A673 (cell line): Measurements from ENCODE around the gene MSRB3. TPM values are rescaled to one million over a fixed set of nuclear protein-coding genes. Genes with fewer than 3 reads are reported as not detected.

Experiments used
- BruUV-seq: library from RNA; stranded (reverse); fragments of 400-500 nt; replicated peaks from 2 replicates; lab custom pipeline; 2021; lab: Mats Ljungman, UMichigan
- CTCF ChIA-PET: fragments of 300-600 bp; sonication (Branson Sonifier 250); formaldehyde crosslinking; loops from one replicate; lab custom pipeline; 2022; ENCODE audit warnings: antibody characterized with exemption; lab: Charles Lee
- POLR2A ChIA-PET: fragments of 300-600 bp; sonication (Branson Sonifier 250); formaldehyde crosslinking; loops from one replicate; lab custom pipeline; 2022; ENCODE audit warnings: antibody characterized with exemption; ENCODE audit not compliant: low non-redundant PET; lab: Charles Lee
- DNase-seq: peaks from one replicate; pipeline ENCODE4 v3.0.0-alpha.2; 2015; ENCODE audit warnings: low spot score
- H3K27ac ChIP-seq: fragments of 200-600 bp; sonication (generic); 2 replicates; pipeline ENCODE4 v1.5.1; 2016; ENCODE audit warnings: mixed run types, low read depth, mild to moderate bottlenecking, mixed read lengths, antibody characterized with exemption, low read length; ENCODE audit not compliant: poor library complexity, severe bottlenecking
- H3K27me3 ChIP-seq: fragments of 200-600 bp; sonication (generic); replicated peaks from 2 replicates; pipeline ENCODE4 v1.6.1; 2017; ENCODE audit warnings: mixed run types, low read depth, mild to moderate bottlenecking, mixed read lengths, antibody characterized with exemption, low read length; ENCODE audit not compliant: insufficient read depth, poor library complexity
- H3K36me3 ChIP-seq: fragments of 200-600 bp; sonication (generic); 2 replicates; pipeline ENCODE4 v1.6.1; 2016; ENCODE audit warnings: mixed run types, mild to moderate bottlenecking, mixed read lengths, antibody characterized with exemption, low read length; ENCODE audit not compliant: insufficient read depth, poor library complexity, severe bottlenecking
- H3K4me1 ChIP-seq: fragments of 200-600 bp; sonication (generic); 2 replicates; pipeline ENCODE4 v1.6.1; 2017; ENCODE audit warnings: mixed run types, mild to moderate bottlenecking, mixed read lengths, antibody characterized with exemption, low read length; ENCODE audit not compliant: insufficient read depth, poor library complexity, severe bottlenecking
- H3K4me3 ChIP-seq: fragments of 200-600 bp; sonication (generic); 2 replicates; pipeline ENCODE4 v1.5.1; 2016; ENCODE audit warnings: low read depth, mixed run types, mild to moderate bottlenecking, mixed read lengths, low read length; ENCODE audit not compliant: poor library complexity, severe bottlenecking
- H3K9me3 ChIP-seq: fragments of 200-600 bp; sonication (generic); 2 replicates; pipeline ENCODE4 v1.6.1; 2016; ENCODE audit warnings: mixed run types, low read depth, mild to moderate bottlenecking, mixed read lengths, antibody characterized with exemption, low read length; ENCODE audit not compliant: poor library complexity, severe bottlenecking
- CTCF ChIP-seq: fragments of 300-800, 200-600 bp; sonication (generic); conservative IDR thresholded peaks from 2 replicates; pipeline ENCODE4 v1.5.1; 2017; ENCODE audit warnings: low read depth, mild to moderate bottlenecking, antibody characterized with exemption, low read length, moderate library complexity, mixed read lengths
- EZH2 ChIP-seq: fragments of 200-600 bp; sonication (generic); IDR thresholded peaks from 2 replicates; pipeline ENCODE4 v1.6.1; 2017; ENCODE audit warnings: borderline replicate concordance, low read depth, mild to moderate bottlenecking, mixed read lengths, antibody characterized with exemption, low read length; ENCODE audit not compliant: poor library complexity, severe bottlenecking
- intact Hi-C: fragments of 100-400 bp; cut with micrococcal nuclease; formaldehyde crosslinking; loops from one replicate; pipeline ENCODE4 v1.10.0; 2022; ENCODE audit not compliant: unreplicated experiment
- total RNA-seq: library from RNA; stranded (reverse); gene quantifications from 2 replicates; pipeline ENCODE4 v1.2.3, GENCODE V29; 2021

The MSRB3 gene
- total RNA-seq, 1 experiment from 2014 or later = 2.1 TPM

- no TSS peak for BruUV-seq
- ChIA-PET CTCF (no interaction called here), POLR2A (no interaction called here)
- DNase-seq = no peak
- intact Hi-C loops = no loop called here
- Histone ChIP-seq H3K27ac (no peak overlapping the region), H3K9me3 (no peaks in the 10 kb centered on the region), H3K4me3 (no peak overlapping the region), H3K4me1 (no peaks in the 10 kb centered on the region), H3K27me3 (no peaks in the 10 kb centered on the region), H3K36me3 (no peaks in the 10 kb centered on the region)
- TF ChIP-seq CTCF (no peak), EZH2 (no peak)
These were observed 14.7 kb upstream of the MSRB3 start for GRCh38 chr12:65263777-65264176.

- no peak for TF ChIP-seq EZH2
- no peak for TF ChIP-seq CTCF
- CTCF ChIA-PET = no interaction called here
- H3K4me1 ChIP-seq = no peaks in the 10 kb centered on the region
- H3K36me3 ChIP-seq = no peaks in the 10 kb centered on the region
- H3K9me3 ChIP-seq = no peaks in the 10 kb centered on the region
- H3K27me3 ChIP-seq = no peaks in the 10 kb centered on the region
- no peak overlapping the region for H3K27ac ChIP-seq
- no TSS peak for BruUV-seq
- POLR2A ChIA-PET = no interaction called here
- no peak overlapping the region for H3K4me3 ChIP-seq
- DNase-seq = no peak
- intact Hi-C loops = no loop called here
These were observed 12.1 kb upstream of the MSRB3 start for GRCh38 chr12:65266408-65266807.

GRCh38 chr12:65269603-65270002 lies 8.9 kb upstream of the MSRB3 start:
- no peaks in the 10 kb centered on the region for H3K36me3 ChIP-seq
- ChIA-PET POLR2A (no interaction called here), CTCF (no interaction called here)
- no peaks in the 10 kb centered on the region for H3K27me3 ChIP-seq
- H3K4me1 ChIP-seq = no peaks in the 10 kb centered on the region
- no TSS peak for BruUV-seq
- no peak overlapping the region for H3K27ac ChIP-seq
- intact Hi-C loops = no loop called here
- no peaks in the 10 kb centered on the region for H3K9me3 ChIP-seq
- TF ChIP-seq EZH2 (no peak), CTCF (no peak)
- DNase-seq = no peak
- no peak overlapping the region for H3K4me3 ChIP-seq
